H1 (cell line): ENCODE measurements around the gene BORCS6. TPM values are rescaled to one million over a fixed set of nuclear protein-coding genes. Genes with fewer than 3 reads are reported as not detected.

Experiments used
- CTCF ChIA-PET: fragments of 300-600 bp; sonication (Branson Sonifier 250); formaldehyde crosslinking; loops from one replicate; lab custom pipeline; 2021; ENCODE audit not compliant: partially characterized antibody; lab: Charles Lee
- POLR2A ChIA-PET: fragments of 300-600 bp; sonication (Branson Sonifier 250); formaldehyde crosslinking; loops from one replicate; lab custom pipeline; 2021; ENCODE audit warnings: inconsistent platforms; ENCODE audit not compliant: partially characterized antibody; lab: Charles Lee
- DNase-seq, 2 experiments: peaks; one replicate each; pipeline versions ENCODE4 v3.0.0 to v3.0.0-alpha.2; 2010 to 2022; ENCODE audit warnings: low spot score in 2 of 2, low read depth in 1 of 2, mixed read lengths in 1 of 2
- FAIRE-seq: peaks from 2 replicates; lab custom pipeline; 2011; peaks lifted over from hg19 to GRCh38; lab: Jason Lieb, UNC
- H2AFZ ChIP-seq: 2 replicates; pipeline ENCODE4 v1.8.1; 2012; ENCODE audit warnings: low read length, inconsistent platforms
- H2AK5ac ChIP-seq: 2 replicates; pipeline ENCODE4 v1.6.1; 2013; ENCODE audit warnings: low read depth, low read length
- H2BK120ac ChIP-seq: replicated peaks from 2 replicates; pipeline ENCODE3; 2013; ENCODE audit warnings: low read depth, low read length, inconsistent platforms
- H2BK12ac ChIP-seq: 2 replicates; pipeline ENCODE4 v1.6.1; 2013; ENCODE audit warnings: low read depth, low read length
- H2BK15ac ChIP-seq: 2 replicates; pipeline ENCODE4 v1.6.1; 2013; ENCODE audit warnings: low read length
- H2BK20ac ChIP-seq: 2 replicates; pipeline ENCODE4 v1.6.1; 2013; ENCODE audit warnings: low read length
- H2BK5ac ChIP-seq: 2 replicates; pipeline ENCODE4 v1.6.1; 2013; ENCODE audit warnings: low read depth, low read length
- H3K14ac ChIP-seq: 2 replicates; pipeline ENCODE4 v1.6.1; 2013; ENCODE audit warnings: inconsistent platforms; ENCODE audit not compliant: insufficient read length
- H3K18ac ChIP-seq: 2 replicates; pipeline ENCODE4 v1.6.1; 2013; ENCODE audit warnings: low read length; ENCODE audit errors: extremely low read depth
- H3K23ac ChIP-seq: 2 replicates; pipeline ENCODE4 v1.6.1; 2013; ENCODE audit warnings: inconsistent platforms; ENCODE audit not compliant: insufficient read length
- H3K23me2 ChIP-seq: 2 replicates; pipeline ENCODE4 v1.6.1; 2013; ENCODE audit warnings: low read depth, low read length
- H3K27ac ChIP-seq: 2 replicates; pipeline ENCODE4 v1.6.1; 2011; ENCODE audit warnings: low read depth, low read length, inconsistent platforms
- H3K27me3 ChIP-seq, 4 experiments: replicated peaks in 1 of 4; 1 replicate in 1 of 4; 2 replicates in 3 of 4; pipeline versions ENCODE4 v1.6.1 to v1.8.1; 2011 to 2013; ENCODE audit warnings: low read length in 3 of 4, mild to moderate bottlenecking in 3 of 4, inconsistent platforms in 2 of 4, mixed read lengths in 2 of 4, moderate library complexity in 1 of 4; ENCODE audit not compliant: control insufficient read depth in 3 of 4, insufficient read depth in 3 of 4; ENCODE audit errors: extremely low read depth in 1 of 4
- H3K36me3 ChIP-seq, 4 experiments: 2 replicates each; pipeline versions ENCODE4 v1.6.1 to v1.8.1; 2011 to 2013; ENCODE audit warnings: mild to moderate bottlenecking in 4 of 4, low read length in 3 of 4, moderate library complexity in 2 of 4, control low read depth in 1 of 4, inconsistent platforms in 1 of 4; ENCODE audit not compliant: insufficient read depth in 4 of 4, control insufficient read depth in 2 of 4
- H3K4ac ChIP-seq: replicated peaks from 2 replicates; pipeline ENCODE3; 2013; ENCODE audit warnings: low read length, low read depth, mixed read lengths, inconsistent platforms; ENCODE audit not compliant: insufficient read length
- H3K4me1 ChIP-seq, 4 experiments: replicated peaks in 1 of 4; 1 replicate in 1 of 4; 2 replicates in 3 of 4; pipeline versions ENCODE4 v1.6.1 to v1.8.1; 2011 to 2013; ENCODE audit warnings: low read length in 3 of 4, inconsistent platforms in 2 of 4, mixed read lengths in 1 of 4; ENCODE audit not compliant: insufficient read depth in 4 of 4, control insufficient read depth in 3 of 4
- H3K4me2 ChIP-seq, 2 experiments: 2 replicates each; pipeline versions ENCODE4 v1.6.1 to v1.8.1; 2011 to 2013; ENCODE audit warnings: low read depth in 2 of 2, low read length in 2 of 2, control low read depth in 1 of 2, inconsistent platforms in 1 of 2, mild to moderate bottlenecking in 1 of 2; ENCODE audit not compliant: insufficient read depth in 1 of 2
- H3K4me3 ChIP-seq, 4 experiments: fragments of 200-600, 300-600 bp in 1 of 4; sonication (generic), shearing (Covaris generic), sonication (Bioruptor Twin) in 1 of 4; 2 replicates each; pipeline versions ENCODE4 v1.5.1 to v1.8.1; 2011 to 2016; ENCODE audit warnings: low read length in 4 of 4, low read depth in 3 of 4, control low read depth in 2 of 4, inconsistent platforms in 2 of 4, mild to moderate bottlenecking in 2 of 4, mixed read lengths in 1 of 4, moderate library complexity in 1 of 4; ENCODE audit not compliant: insufficient read depth in 2 of 4; ENCODE audit errors: extremely low read depth in 1 of 4
- H3K56ac ChIP-seq: replicated peaks from 2 replicates; pipeline ENCODE3; 2013; ENCODE audit warnings: low read depth, mild to moderate bottlenecking, mixed read lengths, low read length, inconsistent platforms; ENCODE audit not compliant: insufficient read length
- H3K79me1 ChIP-seq: 2 replicates; pipeline ENCODE4 v1.6.1; 2013; ENCODE audit warnings: low read depth, low read length, control low read depth
- H3K79me2 ChIP-seq, 2 experiments: 2 replicates each; pipeline versions ENCODE4 v1.6.1 to v1.8.1; 2012 to 2013; ENCODE audit warnings: low read length in 2 of 2, mild to moderate bottlenecking in 2 of 2, inconsistent platforms in 1 of 2; ENCODE audit not compliant: insufficient read depth in 2 of 2, control insufficient read depth in 1 of 2
- H3K9ac ChIP-seq, 4 experiments: replicated peaks in 1 of 4; 1 replicate in 1 of 4; 2 replicates in 3 of 4; pipeline versions ENCODE4 v1.6.1 to v1.8.1; 2011 to 2013; ENCODE audit warnings: low read depth in 3 of 4, low read length in 3 of 4, control low read depth in 2 of 4, mild to moderate bottlenecking in 2 of 4, moderate library complexity in 2 of 4, inconsistent platforms in 1 of 4; ENCODE audit errors: extremely low read depth in 1 of 4
- H3K9me3 ChIP-seq, 2 experiments: 2 replicates each; pipeline versions ENCODE4 v1.6.1 to v1.8.1; 2012 to 2013; ENCODE audit warnings: mild to moderate bottlenecking in 2 of 2, moderate library complexity in 2 of 2, control low read depth in 1 of 2, inconsistent platforms in 1 of 2, low read depth in 1 of 2, low read length in 1 of 2, mixed read lengths in 1 of 2; ENCODE audit not compliant: insufficient read depth in 2 of 2
- H4K20me1 ChIP-seq, 2 experiments: replicated peaks in 1 of 2; 2 replicates each; pipeline versions ENCODE3 to v1.8.1; 2011 to 2013; ENCODE audit warnings: inconsistent platforms in 2 of 2, low read length in 2 of 2, mild to moderate bottlenecking in 1 of 2; ENCODE audit not compliant: insufficient read depth in 2 of 2, control insufficient read depth in 1 of 2
- H4K5ac ChIP-seq: 2 replicates; pipeline ENCODE4 v1.6.1; 2013; ENCODE audit warnings: low read length, low read depth, mixed read lengths, inconsistent platforms; ENCODE audit not compliant: insufficient read length
- H4K8ac ChIP-seq: 2 replicates; pipeline ENCODE4 v1.8.0; 2013; ENCODE audit warnings: mild to moderate bottlenecking, moderate library complexity, low read length, inconsistent platforms; ENCODE audit not compliant: insufficient read depth; ENCODE audit errors: extremely low read depth
- H4K91ac ChIP-seq: replicated peaks from 2 replicates; pipeline ENCODE3; 2013; ENCODE audit warnings: low read length, mixed read lengths, inconsistent platforms; ENCODE audit not compliant: insufficient read length
- ASH2L ChIP-seq: fragments of 200-600, 300-600 bp; sonication (generic); IDR thresholded peaks from one replicate; pipeline ENCODE4 v1.7.1; 2017; ENCODE audit warnings: low read length
- CEBPB ChIP-seq: IDR thresholded peaks from 2 replicates; pipeline ENCODE4 v1.6.1; 2012; ENCODE audit warnings: low read depth, low read length
- CHD1 ChIP-seq: IDR thresholded peaks from 2 replicates; pipeline ENCODE4 v1.6.1; 2012; ENCODE audit warnings: low read depth, low read length, improper control_type of control experiment
- CHD2 ChIP-seq: IDR thresholded peaks from 2 replicates; pipeline ENCODE4 v1.6.1; 2012; ENCODE audit warnings: low read length, improper control_type of control experiment
- CREB1 ChIP-seq: IDR thresholded peaks from 2 replicates; pipeline ENCODE4 v1.6.1; 2012; ENCODE audit warnings: inconsistent platforms
- JUN ChIP-seq: IDR thresholded peaks from 2 replicates; pipeline ENCODE4 v1.6.1; 2011; ENCODE audit warnings: low read depth, mild to moderate bottlenecking, improper control_type of control experiment, low read length
- MAFK ChIP-seq: IDR thresholded peaks from 2 replicates; pipeline ENCODE4 v1.6.1; 2012; ENCODE audit warnings: low read depth, mild to moderate bottlenecking, improper control_type of control experiment, low read length
- POLR2A ChIP-seq, 2 experiments: IDR thresholded peaks; 1 replicate in 1 of 2; 2 replicates in 1 of 2; pipeline ENCODE4 v1.6.1; 2011; ENCODE audit warnings: low read depth in 2 of 2, low read length in 2 of 2, mild to moderate bottlenecking in 2 of 2; ENCODE audit errors: control extremely low read depth in 1 of 2
- whole genome bisulfite sequencing, 2 experiments: shearing (Covaris generic) in 1 of 2; methylation state at CpG; one replicate each; pipeline versions ENCODE4 v1.1.6 to v1.1.7; 2013 to 2015; ENCODE audit warnings: low lambda C conversion rate in 2 of 2, mixed read lengths in 2 of 2, inconsistent platforms in 1 of 2, low coverage in 1 of 2, missing lambda C conversion rate in 1 of 2; ENCODE audit not compliant: insufficient replicate concordance in 2 of 2, insufficient coverage in 1 of 2, insufficient read length in 1 of 2; ENCODE audit errors: extremely low coverage in 1 of 2, missing lambda C conversion rate in 1 of 2; 5-methylcytosine and 5-hydroxymethylcytosine counted together
- polyA plus RNA-seq, 7 experiments: library from polyadenylated mRNA; depleted of rRNA in 3 of 7; stranded (reverse) in 5 of 7; unstranded in 2 of 7; fragments of >200 nt in 5 of 7; fragments of 200-250 nt in 2 of 7; gene quantifications; 1 replicate in 5 of 7; 2 replicates in 1 of 7; 4 replicates in 1 of 7; pipeline versions ENCODE4 v1.2.1 to v1.2.3, GENCODE V29; 2011 to 2013; ENCODE audit warnings: missing spikeins in 2 of 7, mixed read lengths in 2 of 7
- total RNA-seq: library from RNA; stranded (reverse); fragmentation: NEBNext Ultra II Directional; extraction: Animal tissue kit (Norgen Biotek cat#: 25700); gene quantifications from 2 replicates; pipeline ENCODE4 v1.2.1, GENCODE V29; 2021
- TF ChIP-seq, protein P1 (sequence below): IDR thresholded peaks from 2 replicates; pipeline ENCODE4 v1.6.1; 2012; ENCODE audit warnings: inconsistent platforms

Gene BORCS6
- total and polyA plus RNA-seq, 2 of the 8 experiments (the other 6 are each of a cell fraction or from before 2014, with no cell fraction given) = 3.3 to 3.6 TPM

DNA sequence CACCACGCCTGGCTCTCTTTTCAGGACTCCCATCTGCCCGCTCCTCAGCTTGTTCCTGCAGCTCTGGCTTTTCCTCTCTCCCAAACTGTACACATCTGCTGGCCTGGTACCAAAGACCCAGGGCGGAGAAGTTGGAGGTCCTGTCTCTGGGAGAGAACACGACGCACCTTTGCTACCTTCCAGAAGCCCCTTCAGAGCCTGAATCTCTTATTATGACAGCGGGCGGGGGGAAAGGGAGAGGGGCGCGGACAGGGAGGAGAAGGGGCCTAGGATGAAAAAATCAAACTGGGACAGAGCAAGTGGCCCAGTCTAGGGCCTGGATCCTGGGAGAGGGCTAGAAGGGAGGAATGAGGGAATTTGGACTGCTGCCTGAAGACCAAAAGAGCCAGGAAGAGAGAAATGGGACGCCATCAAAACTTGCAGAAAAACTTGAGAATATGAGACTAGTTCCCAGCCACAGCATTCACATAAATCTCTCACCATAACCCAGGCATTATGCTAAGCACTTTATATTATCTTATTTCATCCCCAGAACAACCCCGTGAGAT lies 35.3 kb downstream of the BORCS6 start:
- peak overlapping the region; percentile 96 to 100 for H3K4me2 ChIP-seq
- WGBS, 2 experiments = 58% methylated on average over 10 of the region's 11 CpGs; no CpG with 5 or more reads in 1 of the 2 experiments
- peak overlapping the region; percentile 83; the same call in 1 of the 2 replicates for H4K8ac ChIP-seq
- no peaks in the 10 kb centered on the region for H3K9me3 ChIP-seq
- peaks cover 12 to 33% (median 19%) of the 10 kb centered on the region in 4 experiments for H3K4me1 ChIP-seq
- no peak overlapping the region for H4K5ac ChIP-seq
- TF ChIP-seq JUN (no peak), POLR2A (IDR thresholded peaks at IDR 0.05; ENCODE audit: control extremely low read depth in 1 of 2, low read depth in 2 of 2, low read length in 2 of 2) (peak; percentile 3 to 4; a peak in 1 of 3 replicates), ASH2L (peak; percentile 6), CREB1 (no peak), CHD1 (no peak), CHD2 (no peak), MAFK (no peak), CEBPB (no peak)
- TF ChIP-seq, protein P1, sequence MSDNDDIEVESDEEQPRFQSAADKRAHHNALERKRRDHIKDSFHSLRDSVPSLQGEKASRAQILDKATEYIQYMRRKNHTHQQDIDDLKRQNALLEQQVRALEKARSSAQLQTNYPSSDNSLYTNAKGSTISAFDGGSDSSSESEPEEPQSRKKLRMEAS = no peak
- no peak overlapping the region for H3K4ac ChIP-seq
- DNase-seq = no peak
- H2BK20ac ChIP-seq = no peak overlapping the region
- H4K20me1 ChIP-seq = peaks cover 0 to 13% of the 10 kb centered on the region in 2 experiments
- peak overlapping the region; percentile 91; the same call in 1 of the 2 replicates for H2BK12ac ChIP-seq
- H2BK120ac ChIP-seq = no peak overlapping the region
- peak overlapping the region; percentile 22 to 76 (median 36); a peak in 7 of 8 replicates for H3K4me3 ChIP-seq
- H3K56ac ChIP-seq = no peak overlapping the region
- peaks cover 1 to 4% (median 3%) of the 10 kb centered on the region in 4 experiments; a peak in 4 of 8 replicates for H3K36me3 ChIP-seq
- peak overlapping the region; percentile 84 for H3K27ac ChIP-seq
- no peak overlapping the region for H3K23ac ChIP-seq
- H3K79me1 ChIP-seq = peaks cover 7% of the 10 kb centered on the region; the same call in 1 of the 2 replicates
- H2BK5ac ChIP-seq = 0 out of 2 replicates have a peak overlapping the region, but pooled peaks have one; percentile 24
- no peak overlapping the region for H3K18ac ChIP-seq
- H3K79me2 ChIP-seq = peaks cover 0 to 5% of the 10 kb centered on the region in 2 experiments; a peak in 1 of 4 replicates
- no peaks in the 10 kb centered on the region for H3K27me3 ChIP-seq
- H3K9ac ChIP-seq = peak overlapping the region in 3 of 4 experiments; percentile 22 to 45 (median 42); a peak in 5 of 7 replicates
- no peak overlapping the region for H2AK5ac ChIP-seq
- no peak overlapping the region for H3K14ac ChIP-seq
- no peak overlapping the region for H2BK15ac ChIP-seq
- no peak overlapping the region for H4K91ac ChIP-seq
- POLR2A ChIA-PET = interaction anchor here (0.7 to 15.7 kb wide), 10 partner anchors 8 to 468 kb away, joined by 3 to 289 read pairs (median 8); partner anchors contain the start of genes ALOXE3, AURKB, HES7 and TMEM107
- H2AFZ ChIP-seq = no peak overlapping the region
- H3K23me2 ChIP-seq = peaks cover 21% of the 10 kb centered on the region
- FAIRE-seq = no peak
- CTCF ChIA-PET = interaction anchor here (1.2 to 10.3 kb wide), 3 partner anchors 12 to 40 kb away, joined by 3 to 133 read pairs (median 4); no protein-coding TSS in a partner anchor
